HG03280 (cell line): ENCODE measurements around the gene PMAIP1.

Experiments
- ATAC-seq: cut with Tn5 transposase; IDR thresholded peaks from one replicate; pipeline ENCODE4 v1.9.1; 2021; ENCODE audit warnings: mild to moderate bottlenecking, moderate library complexity; ENCODE audit not compliant: unreplicated experiment

PMAIP1 gene

GRCh38 chr18:59911600-59911999 lies 11.8 kb downstream of the PMAIP1 start:
- no peak for ATAC-seq

GRCh38 chr18:59912007-59912550 lies 12.3 kb downstream of the PMAIP1 start:
- no peak for ATAC-seq

GRCh38 chr18:59915606-59916005 lies 15.8 kb downstream of the PMAIP1 start:
- ATAC-seq, result no peak

- ATAC-seq, result no peak
Measured at GRCh38 chr18:59916746-59917145, 16.9 kb downstream of the PMAIP1 start.

GRCh38 chr18:59917422-59917821 lies 17.6 kb downstream of the PMAIP1 start:
- no peak for ATAC-seq

GRCh38 chr18:59918320-59918755 lies 18.5 kb downstream of the PMAIP1 start:
- peak; percentile 50 for ATAC-seq

GRCh38 chr18:59918997-59919396 lies 19.2 kb downstream of the PMAIP1 start:
- no peak for ATAC-seq

- no peak for ATAC-seq
Measured at GRCh38 chr18:59921384-59921891, 21.6 kb downstream of the PMAIP1 start.

- peak; percentile 53 for ATAC-seq
Measured at GRCh38 chr18:59923539-59924196, 23.9 kb downstream of the PMAIP1 start.

- no peak for ATAC-seq
Measured at GRCh38 chr18:59926131-59926530, 26.3 kb downstream of the PMAIP1 start.

- peak; percentile 68 for ATAC-seq
Measured at GRCh38 chr18:59927246-59927825, 27.5 kb downstream of the PMAIP1 start.

- ATAC-seq, result no peak
Measured at GRCh38 chr18:59928201-59928600, 28.4 kb downstream of the PMAIP1 start.

GRCh38 chr18:59929621-59930295 lies 30.0 kb downstream of the PMAIP1 start:
- ATAC-seq, result no peak

- ATAC-seq, result no peak
Measured at GRCh38 chr18:59932401-59932800, 32.6 kb downstream of the PMAIP1 start.

- ATAC-seq, result no peak
Measured at GRCh38 chr18:59938676-59939075, 38.9 kb downstream of the PMAIP1 start.

GRCh38 chr18:59939127-59939526 lies 39.3 kb downstream of the PMAIP1 start:
- ATAC-seq, result no peak

- no peak for ATAC-seq
Measured at GRCh38 chr18:59940068-59940467, 40.3 kb downstream of the PMAIP1 start.

GRCh38 chr18:59941331-59941730 lies 41.5 kb downstream of the PMAIP1 start:
- ATAC-seq, result no peak

GRCh38 chr18:59942601-59943000 lies 42.8 kb downstream of the PMAIP1 start:
- ATAC-seq, result no peak

- no peak for ATAC-seq
Measured at GRCh38 chr18:59945544-59945943, 45.7 kb downstream of the PMAIP1 start.

GRCh38 chr18:59950215-59950944 lies 50.6 kb downstream of the PMAIP1 start:
- ATAC-seq, result no peak
